T-helper 22 cell (primary cell): ENCODE data around the gene DPM1.
A peak's percentile ranks its signal among the peaks of the same experiment; 100 is the strongest.

Experiments
- DNase-seq: peaks from one replicate; pipeline ENCODE4 v3.0.0-alpha.2; 2020; ENCODE audit warnings: low read depth

DPM1 gene

DNA sequence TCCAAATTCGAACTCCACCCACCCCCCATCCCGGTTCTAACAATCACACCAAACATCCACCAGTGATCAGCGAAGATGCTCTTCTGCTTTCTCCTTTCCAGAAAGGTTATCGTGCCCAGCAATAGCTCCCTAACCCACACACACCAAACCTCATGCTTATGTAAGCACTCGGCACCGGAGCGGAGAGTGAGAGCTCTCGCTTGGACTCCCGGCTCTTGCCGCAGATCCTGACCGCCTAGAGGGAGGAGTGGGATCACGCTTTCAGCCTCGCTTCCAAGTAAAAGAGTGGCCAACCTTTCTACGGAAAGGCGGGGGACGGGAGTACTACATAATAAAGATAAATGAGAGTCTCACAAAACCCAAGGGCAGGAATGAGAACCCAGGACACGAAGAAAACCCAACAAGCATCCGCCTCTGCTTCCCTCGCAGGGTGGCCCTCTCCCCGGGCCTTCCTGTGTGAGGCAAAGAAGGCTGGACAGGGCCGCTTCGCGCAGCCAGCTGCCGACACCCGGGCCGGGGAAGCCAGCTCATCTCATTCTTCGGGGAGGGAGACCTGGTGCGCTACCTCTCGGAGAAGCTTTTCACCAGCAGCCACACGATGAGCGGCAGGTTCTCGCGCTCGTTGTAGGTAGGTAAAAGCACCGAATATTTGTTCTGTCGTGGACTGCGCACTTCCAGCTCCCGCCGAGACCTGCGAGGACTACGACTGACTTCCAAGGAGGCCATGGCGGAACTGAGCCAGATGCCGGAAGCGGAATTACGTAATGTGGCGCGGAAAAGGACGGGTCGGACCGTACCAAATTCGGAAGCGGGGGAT lies at the start of gene DPM1:
TSS of gene DPM1 (minus strand) at position 735 of the 817 bp plus-strand sequence. CDS start at position 726, 9 bp downstream.
- peak; percentile 80 for DNase-seq

- DNase-seq: no peak
Measured at GRCh38 chr20:51005214-51005613, 46.9 kb upstream of the DPM1 start.

DNA sequence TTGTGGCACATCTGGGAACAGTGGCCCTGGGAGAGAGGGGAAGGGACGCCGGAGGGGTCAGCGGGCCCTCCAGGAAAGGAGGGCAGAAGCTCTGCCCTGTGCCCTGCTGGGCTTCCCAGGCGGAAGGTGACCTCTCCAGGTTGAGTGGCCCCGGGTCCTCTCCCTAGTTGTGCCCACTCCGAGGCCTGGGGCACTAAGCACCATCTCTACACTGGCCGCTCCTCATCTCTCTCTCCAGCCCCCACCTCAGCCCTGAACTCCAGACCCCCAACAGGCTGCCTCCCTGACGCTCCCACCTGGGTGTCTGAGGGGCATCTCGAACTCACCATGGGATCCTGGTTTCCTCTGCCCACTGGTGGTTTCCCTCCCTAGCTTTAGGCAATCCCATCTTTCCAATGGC lies 46.4 kb upstream of the DPM1 start:
- DNase-seq: no peak

- no peak for DNase-seq
Measured at GRCh38 chr20:51004305-51004727, 46.0 kb upstream of the DPM1 start.

- DNase-seq: no peak
Measured at GRCh38 chr20:51003753-51004152, 45.4 kb upstream of the DPM1 start.

- DNase-seq: no peak
Measured at GRCh38 chr20:51002633-51003032, 44.3 kb upstream of the DPM1 start.

GRCh38 chr20:51001430-51002265 lies 43.3 kb upstream of the DPM1 start:
- no peak for DNase-seq

DNA sequence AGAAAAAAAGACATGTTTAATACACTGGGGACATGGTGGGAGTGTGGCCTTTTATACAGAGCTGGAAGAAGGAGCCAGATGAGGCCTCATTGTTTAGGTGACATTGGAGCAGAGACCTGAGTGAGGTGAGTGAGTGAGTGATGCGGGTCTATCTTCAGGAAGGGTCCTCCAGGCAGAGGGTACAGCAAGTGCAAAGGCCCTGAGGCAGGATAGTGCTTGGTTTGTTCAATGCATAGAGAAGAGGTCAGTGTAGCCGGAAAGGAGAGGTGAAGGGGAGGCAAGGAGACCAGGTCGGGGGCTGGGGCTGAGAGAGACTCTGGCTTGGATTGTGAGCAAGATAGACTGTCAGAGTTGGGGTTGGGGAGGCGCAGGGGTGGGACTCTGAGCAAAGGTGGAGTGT lies 41.0 kb upstream of the DPM1 start:
- DNase-seq: no peak

DNA sequence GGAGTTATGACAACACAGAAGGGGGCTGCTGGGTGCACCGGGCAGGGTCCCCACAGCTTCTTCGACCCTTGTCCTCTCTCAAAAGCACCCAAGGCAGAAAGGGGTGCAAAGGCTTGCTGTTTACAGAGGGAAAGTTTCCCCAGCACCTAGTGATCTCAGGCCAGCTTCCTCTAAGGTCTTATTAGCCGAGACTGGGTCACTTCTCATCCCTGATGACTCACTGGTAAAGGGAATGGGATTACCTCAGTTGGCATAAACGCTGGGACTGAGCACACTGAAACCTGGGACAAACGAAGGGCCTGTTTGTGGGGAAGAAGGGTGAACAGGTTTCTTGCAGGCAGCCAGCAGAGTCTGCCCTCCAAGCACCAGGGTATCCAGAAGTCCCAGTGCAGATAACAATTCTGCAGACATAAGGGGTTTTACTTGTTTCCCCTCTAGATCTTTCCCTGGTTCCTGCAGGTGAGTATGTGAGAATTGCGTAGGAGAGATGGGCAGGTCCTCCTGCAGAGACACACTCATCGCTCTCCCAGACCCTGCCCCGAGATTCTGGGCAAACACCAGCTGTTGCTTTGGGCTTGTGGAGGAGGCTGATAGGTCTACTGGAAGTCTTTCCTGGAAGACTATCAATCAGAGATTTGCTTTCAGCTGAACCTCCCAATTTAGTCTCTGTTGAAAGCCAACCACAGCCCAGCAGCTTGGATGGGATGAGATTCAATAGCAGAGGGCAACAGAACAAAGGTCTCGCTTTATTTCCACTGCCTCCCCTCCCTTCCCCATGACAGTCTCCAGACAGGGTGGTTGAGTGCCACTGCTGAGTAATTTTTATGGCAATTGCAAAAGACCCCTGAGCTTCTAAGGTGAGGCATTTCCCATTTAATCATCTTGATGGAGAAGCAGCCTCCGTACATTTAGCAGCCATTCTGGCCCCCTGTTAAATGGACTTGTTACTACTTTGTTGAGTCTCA lies 38.9 kb upstream of the DPM1 start:
- no peak for DNase-seq

- no peak for DNase-seq
Measured at GRCh38 chr20:50995506-50995905, 37.2 kb upstream of the DPM1 start.

DNA sequence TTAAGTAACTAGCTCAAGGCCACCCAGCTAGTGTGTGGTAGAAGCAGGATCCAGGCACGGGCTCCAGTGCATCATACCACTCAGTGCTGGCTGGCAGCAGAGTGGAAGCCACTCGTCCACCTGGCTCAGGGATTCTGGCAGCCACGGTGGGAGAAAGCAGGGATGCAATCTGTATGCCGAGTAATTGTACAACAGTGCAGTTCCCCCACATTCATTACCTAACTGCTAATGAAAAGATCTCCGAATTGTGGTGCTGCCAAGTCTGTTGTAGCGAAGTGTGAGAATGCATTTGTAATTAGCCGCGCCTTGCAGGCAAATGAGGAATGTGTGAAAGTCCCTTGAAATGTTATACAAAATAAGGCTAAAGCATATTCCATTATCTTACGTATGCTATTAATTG lies 35.5 kb upstream of the DPM1 start:
- DNase-seq: no peak

DNA sequence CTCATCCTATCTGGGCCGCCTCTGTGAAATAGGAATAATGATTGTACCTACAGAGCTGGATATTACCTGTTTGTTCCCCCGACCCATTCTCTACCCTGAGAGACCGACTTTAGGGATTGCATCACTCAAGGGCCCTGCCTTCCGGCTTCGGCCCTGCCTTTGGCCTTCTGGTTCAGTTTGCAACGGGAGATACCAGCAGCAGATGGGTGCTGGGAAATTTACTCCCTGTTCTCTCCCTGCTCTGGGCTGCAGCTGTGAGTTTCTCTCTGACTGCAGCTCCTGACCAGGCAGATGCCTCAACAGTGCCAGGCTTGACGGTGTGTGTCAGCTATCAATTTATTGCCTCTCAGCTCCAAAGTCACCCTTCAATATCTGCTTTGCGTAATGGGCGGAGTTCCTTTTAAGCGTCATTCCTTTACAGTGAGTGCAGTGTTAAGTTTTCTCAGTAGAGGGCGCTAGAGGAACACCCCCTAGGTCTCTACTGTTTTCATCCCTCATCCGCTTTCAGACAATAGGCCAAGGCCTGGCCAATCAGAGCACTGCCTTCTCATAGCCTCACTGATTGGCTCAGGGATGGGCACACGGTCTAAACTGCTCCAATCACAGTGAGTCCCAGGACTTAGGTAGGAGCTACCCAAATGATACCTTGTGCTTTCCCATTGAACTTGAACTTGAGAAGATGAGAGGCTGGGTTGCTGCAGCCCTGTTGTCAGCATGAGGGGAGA lies 34.6 kb upstream of the DPM1 start:
- no peak for DNase-seq

DNA sequence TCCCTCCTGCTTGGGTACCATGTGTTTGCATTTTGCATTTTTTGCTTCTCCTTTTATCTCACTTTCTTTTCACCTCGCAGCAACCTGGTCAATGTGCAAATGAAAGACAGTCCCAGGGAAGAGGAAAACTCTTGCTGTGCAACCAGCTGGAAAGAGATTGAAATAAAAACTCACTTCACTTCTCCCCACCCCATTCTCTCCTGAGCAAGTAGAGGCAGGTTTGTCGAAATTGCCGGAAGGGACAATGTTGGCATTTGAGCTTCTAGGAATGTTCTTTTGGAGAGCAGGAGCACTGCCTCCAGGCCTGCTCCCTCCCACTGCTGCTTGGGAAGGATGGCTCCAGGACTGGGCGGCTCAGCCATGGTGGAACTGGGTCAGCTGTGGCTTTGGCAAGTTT lies 34.0 kb upstream of the DPM1 start:
- no peak for DNase-seq

- no peak for DNase-seq
Measured at GRCh38 chr20:50991076-50991475, 32.7 kb upstream of the DPM1 start.

DNA sequence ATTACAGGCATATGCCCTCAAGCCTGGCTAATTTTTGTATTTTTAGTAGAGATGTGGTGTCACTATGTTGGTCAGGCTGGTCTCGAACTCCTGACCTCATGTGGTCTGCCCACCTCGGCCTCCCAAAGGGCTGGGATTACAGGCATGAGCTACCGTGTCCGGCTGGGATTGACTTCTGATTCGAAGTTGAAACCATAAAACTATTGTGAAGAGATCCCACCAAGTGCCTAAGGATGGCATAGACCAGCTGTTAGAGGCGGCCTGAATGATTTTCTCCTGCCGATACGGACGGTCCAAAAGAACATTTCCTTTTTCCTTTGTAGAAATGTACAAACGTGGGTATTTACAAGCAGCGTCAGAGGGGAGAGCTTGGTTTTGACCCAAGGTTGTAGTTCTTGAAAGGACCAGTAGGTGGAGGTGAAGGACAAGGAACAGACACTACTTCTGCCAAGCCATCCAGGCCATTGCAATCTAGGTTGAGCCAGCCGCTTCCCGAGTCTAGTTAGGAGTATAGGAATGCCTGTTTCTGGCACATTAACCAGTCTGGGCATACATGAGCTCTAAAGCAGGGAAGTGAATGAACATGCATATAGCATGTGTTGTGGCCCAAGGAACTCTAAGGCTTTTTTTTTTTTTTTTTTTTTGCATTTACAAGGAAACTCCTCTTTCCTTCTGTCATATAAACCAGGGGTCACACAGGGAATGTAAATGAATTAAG lies 29.3 kb upstream of the DPM1 start:
- peak; percentile 25 for DNase-seq

DNA sequence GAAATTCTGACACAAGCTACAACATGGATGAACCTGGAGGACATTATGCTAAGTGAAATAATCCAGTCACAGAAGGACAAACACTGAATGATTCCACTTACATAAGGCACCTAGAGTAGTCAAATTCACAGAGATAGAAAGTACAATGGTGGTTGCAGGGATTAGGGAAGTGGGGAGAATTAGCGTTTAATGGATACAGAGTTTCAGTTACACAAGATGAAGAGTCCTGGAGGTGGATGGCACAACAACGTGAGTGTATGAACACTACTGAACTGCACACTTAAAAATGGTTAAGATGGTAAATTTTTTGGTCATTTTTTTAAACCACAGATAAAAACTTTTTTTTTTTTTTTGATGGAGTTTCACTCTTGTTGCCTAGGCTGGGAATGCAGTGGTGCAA lies 25.0 kb upstream of the DPM1 start:
- DNase-seq: no peak

- DNase-seq: no peak
Measured at GRCh38 chr20:50982363-50982762, 24.0 kb upstream of the DPM1 start.

GRCh38 chr20:50981714-50982048 lies 23.3 kb upstream of the DPM1 start:
- DNase-seq: no peak

GRCh38 chr20:50980851-50981713 lies 22.8 kb upstream of the DPM1 start:
- DNase-seq: peak; percentile 9
